ENCODE data around the gene KRT15.

- TF ChIP-seq POLR2A (IDR thresholded peaks at IDR 0.05) (no peak), CTCF (IDR thresholded peaks at IDR 0.05) (no peak)
Observed at GRCh38 chr17:41518031-41518430, 659 bp downstream of the KRT15 start.
